G401 (cell line): ENCODE measurements around the gene NOD1. TPM values are rescaled to one million over a fixed set of nuclear protein-coding genes. Genes with fewer than 3 reads are reported as not detected.

Experiments used
- DNase-seq: peaks from one replicate; pipeline ENCODE4 v3.0.0-alpha.2; 2015; ENCODE audit warnings: low spot score
- in situ Hi-C: cut with HindIII; loops from 2 replicates; pipeline ENCODE4 v1.10.0; 2016; ENCODE audit warnings: low sequenced_read_pairs, mixed read lengths
- total RNA-seq: library from RNA; depleted of rRNA; stranded (reverse); fragments of >200 nt; shearing (Covaris generic); gene quantifications from 2 replicates; pipeline ENCODE4 v1.2.3, GENCODE V29; 2014

NOD1 gene
- total RNA-seq, 1 experiment from 2014 or later: 3.6 TPM

DNA sequence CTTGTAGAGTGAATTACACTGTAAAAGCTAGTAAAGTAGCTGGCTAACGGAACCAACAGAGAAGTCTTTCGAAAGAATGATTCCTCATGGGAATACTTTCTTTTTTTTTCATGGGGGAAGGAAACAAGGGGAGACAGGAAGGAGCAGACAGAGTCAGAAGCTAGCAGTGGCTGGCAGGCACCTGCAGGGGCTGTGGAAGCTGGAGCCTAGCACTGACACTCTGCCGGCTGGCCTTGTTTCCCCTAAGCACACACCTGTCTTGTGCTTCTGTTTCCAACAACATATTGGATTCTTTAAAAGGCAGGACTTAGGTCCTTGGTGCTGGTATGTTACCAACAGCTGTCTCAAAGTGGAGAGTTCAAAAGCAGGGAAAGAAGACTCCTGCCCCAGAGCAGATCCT is 24.7 kb downstream of the NOD1 start:
- in situ Hi-C loops: no loop called here
- DNase-seq: no peak

GRCh38 chr7:30453016-30453415 is 25.6 kb downstream of the NOD1 start:
- in situ Hi-C loops: no loop called here
- DNase-seq: no peak

DNA sequence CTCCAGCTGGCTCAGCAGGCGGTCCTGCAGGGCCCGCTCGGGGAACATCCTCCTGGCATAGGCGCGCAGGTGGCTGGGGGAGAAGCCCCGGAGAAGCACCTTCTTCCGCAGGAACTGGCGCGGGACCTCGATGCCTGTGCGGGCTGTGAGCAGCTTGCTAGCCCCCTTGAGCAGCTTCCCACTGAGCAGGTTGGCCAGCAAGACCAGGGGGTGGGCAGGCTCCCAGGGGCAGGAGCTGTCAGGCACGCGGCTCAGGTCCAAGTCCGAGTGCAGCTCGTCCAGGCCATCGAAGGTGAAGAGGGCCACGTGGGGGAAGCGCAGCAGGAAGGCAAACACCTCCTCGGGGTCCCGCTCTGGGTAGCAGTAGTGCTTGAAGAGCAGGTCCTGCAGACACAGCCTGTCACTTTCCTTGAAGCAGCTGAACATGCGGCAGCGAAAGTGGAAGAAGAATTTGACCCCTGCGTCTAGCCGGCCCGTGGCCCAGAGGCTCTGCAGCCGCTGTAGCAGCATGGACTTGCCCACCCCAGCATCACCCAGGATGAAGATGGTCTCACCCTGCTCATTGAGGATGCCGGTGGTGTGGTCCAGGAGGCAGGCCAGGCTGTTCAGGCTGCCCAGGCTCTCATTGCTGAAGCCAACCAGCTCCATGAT is 26.2 kb downstream of the NOD1 start:
- in situ Hi-C loops: no loop called here
- no peak for DNase-seq

DNA sequence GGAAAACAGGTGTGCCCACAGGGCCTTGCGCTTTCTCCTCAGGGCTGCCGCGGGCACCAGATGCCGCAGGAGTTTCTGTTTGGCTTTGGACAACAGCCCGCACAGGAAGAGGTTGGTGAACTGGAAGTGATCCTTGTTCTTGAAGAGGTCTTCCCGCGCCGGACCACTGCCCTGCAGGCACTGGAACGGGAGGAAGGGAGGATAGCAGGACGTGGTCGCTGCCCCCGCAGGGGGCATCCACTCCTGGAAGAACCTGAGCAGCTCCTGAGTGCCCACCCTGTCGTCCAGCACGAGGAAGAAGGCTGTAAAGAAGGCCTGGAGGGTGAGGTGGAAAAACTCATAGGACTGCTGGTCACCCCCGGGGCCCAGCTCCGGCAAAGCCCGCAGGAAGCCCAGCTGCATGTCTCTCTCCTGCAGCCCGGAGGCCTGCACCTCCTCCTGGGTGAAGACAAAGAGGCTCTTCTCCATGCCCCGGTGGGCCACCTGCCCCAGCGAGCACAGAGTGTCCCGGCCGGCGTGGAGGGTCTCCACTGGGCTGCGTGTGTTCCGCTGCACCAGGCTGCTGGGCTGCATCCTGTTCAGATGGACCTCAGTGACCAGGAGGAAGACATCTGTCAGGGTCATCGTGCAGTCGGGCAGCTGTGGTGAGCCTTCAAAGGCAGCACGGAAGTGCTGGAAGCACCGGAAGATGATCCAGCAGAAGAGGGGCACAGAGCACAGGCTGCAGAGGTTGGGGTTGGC is 26.9 kb downstream of the NOD1 start:
- in situ Hi-C loops: no loop called here
- DNase-seq: no peak

- DNase-seq: no peak
- in situ Hi-C loops: no loop called here
Observed at GRCh38 chr7:30450983-30451497, 27.5 kb downstream of the NOD1 start.

- no peak for DNase-seq
- in situ Hi-C loops: no loop called here
Observed at GRCh38 chr7:30450240-30450982, 28.2 kb downstream of the NOD1 start.

GRCh38 chr7:30448461-30449189 is 30.0 kb downstream of the NOD1 start:
- no peak for DNase-seq
- in situ Hi-C loops: no loop called here

DNA sequence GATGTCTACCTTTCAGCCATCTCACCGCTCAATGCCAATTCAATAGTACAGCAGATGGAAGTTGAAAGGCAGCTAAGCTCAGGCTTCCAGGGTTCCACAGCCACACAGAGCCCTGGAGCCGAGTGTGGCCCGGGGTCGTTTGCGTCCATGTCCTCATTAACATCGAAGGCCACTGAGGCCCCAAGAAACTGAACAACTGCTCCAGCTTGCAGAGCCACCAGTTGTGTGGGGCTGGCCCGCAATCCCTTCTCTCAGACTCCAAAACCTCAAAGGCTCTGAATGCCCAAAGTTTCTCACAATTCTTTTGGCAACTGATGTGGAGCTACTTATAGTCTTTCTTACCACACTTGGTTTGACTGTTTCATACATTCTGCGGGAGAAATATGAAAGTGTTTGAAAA is 31.1 kb downstream of the NOD1 start:
- DNase-seq: no peak
- in situ Hi-C loops: no loop called here

GRCh38 chr7:30446266-30446665 is 32.3 kb downstream of the NOD1 start:
- DNase-seq: no peak
- in situ Hi-C loops: no loop called here

DNA sequence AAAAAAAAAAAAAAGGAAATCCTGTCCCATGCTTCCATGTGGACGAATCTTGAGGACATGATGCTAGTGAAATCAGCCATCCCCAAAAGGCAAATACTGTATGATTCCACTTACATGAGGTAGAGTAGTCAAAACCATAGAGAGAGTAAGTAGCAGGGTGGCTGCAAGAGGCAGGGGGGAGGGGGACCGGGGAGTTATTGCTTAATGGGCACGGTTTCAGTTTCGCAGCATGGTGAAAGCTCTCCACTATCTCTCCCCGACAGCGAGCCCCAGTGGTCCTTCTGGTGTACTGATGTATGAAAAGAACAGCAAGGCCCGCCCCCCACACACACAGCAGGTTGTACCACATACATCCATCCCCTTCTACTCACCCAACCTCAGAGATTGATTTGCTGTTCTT is 32.8 kb downstream of the NOD1 start:
- in situ Hi-C loops: no loop called here
- peak; percentile 80 for DNase-seq

GRCh38 chr7:30437823-30438574 is 40.6 kb downstream of the NOD1 start:
- DNase-seq: no peak
- in situ Hi-C loops: no loop called here

- in situ Hi-C loops: no loop called here
- DNase-seq: no peak
Observed at GRCh38 chr7:30436518-30436917, 42.1 kb downstream of the NOD1 start.

DNA sequence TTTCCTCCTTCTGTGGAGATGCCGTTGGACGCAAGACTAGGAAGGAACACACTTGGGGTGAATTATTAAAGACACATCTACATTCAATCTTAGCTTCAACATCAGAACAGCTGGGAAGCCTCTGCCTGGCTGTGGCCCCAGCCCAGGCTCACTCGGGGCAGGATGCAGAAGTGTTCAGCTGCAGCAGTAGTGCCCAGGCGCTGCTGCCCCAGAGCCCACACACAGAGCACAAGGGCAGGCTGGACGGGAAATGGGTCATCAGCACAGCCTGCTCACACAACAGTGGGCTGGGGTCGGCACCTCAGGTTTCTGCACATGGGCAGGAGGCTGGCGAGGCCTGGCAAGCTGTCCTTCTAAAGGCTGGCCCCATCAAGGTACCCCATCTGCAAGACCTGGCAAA is 42.5 kb downstream of the NOD1 start:
- in situ Hi-C loops: no loop called here
- no peak for DNase-seq

DNA sequence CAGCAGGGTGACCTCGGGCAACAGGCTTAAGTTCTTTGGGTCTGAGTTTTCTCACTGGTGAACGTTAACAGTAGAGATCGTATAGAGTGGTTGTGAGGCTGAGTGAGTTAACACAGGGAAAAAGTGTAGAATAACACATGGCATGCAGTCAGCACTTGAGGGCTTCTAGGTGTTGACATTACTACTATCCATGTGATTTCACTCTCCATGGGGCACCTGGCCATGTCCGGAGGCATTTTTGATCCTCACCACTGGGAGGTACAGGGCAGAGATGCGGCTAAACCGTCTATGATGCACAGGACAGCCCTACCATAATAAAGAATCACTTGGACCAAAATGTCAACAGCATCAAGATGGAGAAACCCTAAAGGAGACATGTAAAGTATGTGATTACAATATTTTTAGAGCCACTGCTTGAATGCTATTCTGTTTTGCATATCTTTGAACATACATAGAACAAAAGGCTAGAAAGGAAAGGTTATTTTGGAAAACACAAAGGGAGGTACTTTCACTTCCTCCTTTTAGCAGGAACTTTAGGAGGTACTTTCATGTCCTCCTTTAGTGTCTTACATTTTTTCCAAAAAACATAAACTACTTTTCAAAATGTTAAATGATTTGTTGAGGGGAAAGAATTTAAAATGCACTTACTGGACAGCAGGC is 44.3 kb downstream of the NOD1 start:
- in situ Hi-C loops: no loop called here
- DNase-seq: no peak

GRCh38 chr7:30433506-30433905 is 45.1 kb downstream of the NOD1 start:
- no peak for DNase-seq
- in situ Hi-C loops: no loop called here

DNA sequence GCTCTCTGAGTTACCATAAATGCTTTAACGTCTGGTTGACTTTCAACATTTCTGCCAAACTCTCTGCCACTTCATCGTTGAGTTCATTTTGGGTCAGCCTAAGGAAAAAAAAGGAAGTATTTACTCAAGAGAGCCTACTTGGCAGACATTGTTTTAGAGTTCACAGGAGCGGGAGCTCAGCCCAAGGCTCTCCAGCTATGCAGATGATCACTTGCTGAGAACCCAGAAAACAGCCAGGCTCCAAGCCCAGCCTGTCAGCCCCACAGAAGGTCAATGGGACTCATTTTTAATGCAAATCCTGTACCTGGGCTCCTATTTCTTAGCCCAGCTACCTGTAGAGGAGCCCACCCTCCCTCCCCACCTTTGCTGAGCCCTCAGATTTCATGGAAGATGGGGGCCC is 45.5 kb downstream of the NOD1 start:
- in situ Hi-C loops: no loop called here
- peak; percentile 71 for DNase-seq

GRCh38 chr7:30430777-30431176 is 47.8 kb downstream of the NOD1 start:
- DNase-seq: no peak
- in situ Hi-C loops: no loop called here

DNA sequence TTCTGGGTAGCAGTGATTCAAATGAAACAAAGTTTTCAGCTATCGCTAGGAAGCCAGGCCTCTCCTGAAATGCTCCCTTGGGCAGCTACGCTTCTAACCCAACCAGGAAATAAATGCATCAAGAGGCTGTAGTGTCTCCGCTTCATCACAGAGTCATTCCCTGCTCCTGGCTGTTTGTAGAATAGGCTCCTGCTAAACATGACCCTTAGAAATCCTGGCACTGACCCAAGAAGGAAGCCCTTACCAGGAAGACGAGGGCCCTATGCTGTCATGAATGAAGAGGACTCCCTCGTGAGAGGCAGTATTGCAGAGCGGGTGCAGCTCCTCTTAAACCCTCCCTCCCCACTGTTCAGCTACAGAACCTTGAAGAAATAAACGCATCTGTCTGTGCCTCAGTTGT is 48.3 kb downstream of the NOD1 start:
- in situ Hi-C loops: no loop called here
- DNase-seq: no peak
